BLaER1 treated with 17β-estradiol and CSF1 and Interleukin-3, amounts not matched to agents 10 nM and 100 nM (cell line): ENCODE results near the gene ABCC4.

Experiments
- H3K27ac ChIP-seq, 11 experiments: shearing (Covaris generic); formaldehyde crosslinking; 2 replicates each; pipeline ENCODE4 v1.8.1; 2022
- H3K27me3 ChIP-seq, 11 experiments: shearing (Covaris generic); formaldehyde crosslinking; 2 replicates each; pipeline ENCODE4 v1.8.1; 2022
- H3K36me3 ChIP-seq, 11 experiments: shearing (Covaris generic); formaldehyde crosslinking; 2 replicates each; pipeline ENCODE4 v1.8.1; 2022
- H3K4me1 ChIP-seq, 10 experiments: shearing (Covaris generic); formaldehyde crosslinking; 2 replicates each; pipeline ENCODE4 v1.8.1; 2022
- H3K4me2 ChIP-seq, 11 experiments: shearing (Covaris generic); formaldehyde crosslinking; 2 replicates each; pipeline ENCODE4 v1.8.1; 2022
- H3K4me3 ChIP-seq, 10 experiments: shearing (Covaris generic); formaldehyde crosslinking; 2 replicates each; pipeline ENCODE4 v1.8.1; 2022
- H3K9ac ChIP-seq, 11 experiments: shearing (Covaris generic); formaldehyde crosslinking; 2 replicates each; pipeline ENCODE4 v1.8.1; 2022
- H3K9me3 ChIP-seq, 11 experiments: shearing (Covaris generic); formaldehyde crosslinking; replicated peaks in 1 of 11; 2 replicates each; pipeline ENCODE4 v1.8.1; 2022
- H4K20me1 ChIP-seq, 11 experiments: shearing (Covaris generic); formaldehyde crosslinking; 2 replicates each; pipeline ENCODE4 v1.8.1; 2022
- Cebpa-rat ChIP-seq, 11 experiments: shearing (Covaris generic); IDR thresholded peaks; 2 replicates each; pipeline ENCODE4 v1.8.1; 2022

ABCC4 gene

DNA sequence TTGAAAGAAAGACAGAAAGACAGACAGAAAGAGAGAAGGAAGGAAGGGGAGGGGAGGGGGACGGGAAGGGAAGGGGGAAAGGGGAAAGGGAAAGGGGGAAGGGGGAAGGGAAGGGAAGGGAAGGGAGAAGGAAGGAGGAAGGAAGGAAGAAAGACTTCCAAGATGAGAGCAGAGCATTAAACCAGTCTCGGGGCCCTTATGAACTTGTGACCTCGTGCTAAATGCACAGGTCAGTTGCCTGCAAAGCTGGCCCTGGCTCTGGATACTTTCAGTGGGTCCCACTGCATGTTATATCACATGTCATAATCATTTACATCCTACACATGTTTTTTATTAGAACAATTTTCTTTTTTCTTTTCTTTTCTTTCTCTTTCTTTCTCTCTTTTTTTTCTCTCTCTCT lies 24.2 kb upstream of the ABCC4 start:
- Histone ChIP-seq H3K4me2 (no peak overlapping the region), H3K36me3 (no peaks in the 10 kb centered on the region), H3K9ac (no peak overlapping the region), H4K20me1 (no peaks in the 10 kb centered on the region), H3K4me1 (no peaks in the 10 kb centered on the region), H3K4me3 (no peak overlapping the region), H3K27ac (no peak overlapping the region), H3K27me3 (no peaks in the 10 kb centered on the region), H3K9me3 (no peaks in the 10 kb centered on the region)
- TF ChIP-seq Cebpa-rat (IDR thresholded peaks at IDR 0.05) = no peak

DNA sequence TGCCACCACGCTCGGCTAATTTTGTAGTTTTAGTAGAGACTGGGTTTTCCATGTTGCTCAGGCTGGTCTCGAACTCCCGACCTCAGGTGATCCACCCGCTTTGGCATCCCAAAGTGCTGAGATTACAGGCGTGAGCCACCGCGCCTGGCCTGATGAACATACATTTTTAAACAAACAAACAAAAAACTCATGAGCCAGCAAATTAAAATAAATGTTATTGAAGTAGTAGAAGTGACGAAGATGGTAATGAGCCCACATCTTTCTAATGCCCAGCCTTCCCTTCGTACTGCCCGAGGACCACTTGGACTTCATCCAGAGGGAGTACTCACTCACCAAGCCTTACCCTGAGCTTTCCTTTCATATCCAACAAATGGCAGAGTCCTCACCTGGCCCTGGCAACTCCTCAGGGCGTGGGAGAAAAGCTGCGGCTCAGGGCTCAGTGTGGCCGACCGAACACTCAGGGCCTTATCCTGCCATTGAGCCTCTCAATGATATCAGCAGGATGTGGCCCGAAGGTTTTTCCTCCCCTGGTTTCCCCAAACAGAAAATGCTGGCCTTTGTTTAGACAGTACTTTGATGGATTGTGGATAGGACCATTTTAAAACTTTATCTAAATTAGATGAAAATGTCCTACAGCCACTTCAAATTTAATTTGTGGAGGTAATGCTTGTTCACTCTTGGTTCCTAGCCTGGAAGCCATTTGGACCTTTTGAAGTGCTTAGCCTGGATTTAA lies 22.8 kb upstream of the ABCC4 start:
- no peak overlapping the region for H3K9ac ChIP-seq
- H3K4me1 ChIP-seq = no peaks in the 10 kb centered on the region
- H3K4me2 ChIP-seq = no peak overlapping the region
- H3K27ac ChIP-seq = no peak overlapping the region
- H3K9me3 ChIP-seq = no peaks in the 10 kb centered on the region
- H3K27me3 ChIP-seq = no peaks in the 10 kb centered on the region
- TF ChIP-seq Cebpa-rat (IDR thresholded peaks at IDR 0.05) = no peak
- H4K20me1 ChIP-seq = no peaks in the 10 kb centered on the region
- H3K36me3 ChIP-seq = no peaks in the 10 kb centered on the region
- H3K4me3 ChIP-seq = no peak overlapping the region

DNA sequence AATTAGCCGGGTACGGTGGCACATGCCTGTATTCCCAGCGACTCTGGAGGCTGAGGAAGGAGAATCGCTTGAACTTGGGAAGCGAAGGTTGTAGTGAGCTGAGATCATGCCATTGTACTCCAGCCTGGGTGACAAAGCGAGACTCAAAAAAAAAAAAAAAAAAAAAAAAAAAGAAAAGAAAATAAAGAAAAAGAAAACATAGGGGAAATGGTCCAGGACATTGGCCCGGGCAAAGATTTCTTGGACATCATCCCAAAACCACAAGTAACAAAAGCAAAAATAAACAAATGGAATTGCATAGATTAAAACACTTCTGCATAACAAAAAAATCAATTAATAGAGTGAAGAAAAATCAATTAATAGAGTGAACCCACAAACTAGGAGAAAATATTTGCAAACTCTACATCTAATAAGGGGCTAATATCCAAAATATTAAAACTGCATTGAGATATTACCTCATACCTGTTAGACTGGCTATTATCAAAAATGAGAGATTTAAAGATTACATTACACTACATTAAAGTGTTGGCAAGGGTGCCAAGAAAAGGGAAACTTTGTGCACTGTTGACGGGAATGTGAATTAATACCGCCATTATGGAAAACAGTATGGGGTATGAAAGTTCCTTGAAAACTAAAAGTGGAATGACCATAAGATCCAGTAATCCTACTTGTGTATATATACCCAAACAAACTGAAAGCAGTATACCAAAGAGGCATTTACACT lies 18.5 kb upstream of the ABCC4 start:
- Histone ChIP-seq H3K27me3 (no peaks in the 10 kb centered on the region), H3K4me3 (no peak overlapping the region), H4K20me1 (no peaks in the 10 kb centered on the region), H3K36me3 (no peaks in the 10 kb centered on the region), H3K4me2 (no peak overlapping the region), H3K9ac (no peak overlapping the region), H3K4me1 (no peaks in the 10 kb centered on the region), H3K9me3 (no peaks in the 10 kb centered on the region), H3K27ac (no peak overlapping the region)
- no peak for TF ChIP-seq Cebpa-rat (IDR thresholded peaks at IDR 0.05)

DNA sequence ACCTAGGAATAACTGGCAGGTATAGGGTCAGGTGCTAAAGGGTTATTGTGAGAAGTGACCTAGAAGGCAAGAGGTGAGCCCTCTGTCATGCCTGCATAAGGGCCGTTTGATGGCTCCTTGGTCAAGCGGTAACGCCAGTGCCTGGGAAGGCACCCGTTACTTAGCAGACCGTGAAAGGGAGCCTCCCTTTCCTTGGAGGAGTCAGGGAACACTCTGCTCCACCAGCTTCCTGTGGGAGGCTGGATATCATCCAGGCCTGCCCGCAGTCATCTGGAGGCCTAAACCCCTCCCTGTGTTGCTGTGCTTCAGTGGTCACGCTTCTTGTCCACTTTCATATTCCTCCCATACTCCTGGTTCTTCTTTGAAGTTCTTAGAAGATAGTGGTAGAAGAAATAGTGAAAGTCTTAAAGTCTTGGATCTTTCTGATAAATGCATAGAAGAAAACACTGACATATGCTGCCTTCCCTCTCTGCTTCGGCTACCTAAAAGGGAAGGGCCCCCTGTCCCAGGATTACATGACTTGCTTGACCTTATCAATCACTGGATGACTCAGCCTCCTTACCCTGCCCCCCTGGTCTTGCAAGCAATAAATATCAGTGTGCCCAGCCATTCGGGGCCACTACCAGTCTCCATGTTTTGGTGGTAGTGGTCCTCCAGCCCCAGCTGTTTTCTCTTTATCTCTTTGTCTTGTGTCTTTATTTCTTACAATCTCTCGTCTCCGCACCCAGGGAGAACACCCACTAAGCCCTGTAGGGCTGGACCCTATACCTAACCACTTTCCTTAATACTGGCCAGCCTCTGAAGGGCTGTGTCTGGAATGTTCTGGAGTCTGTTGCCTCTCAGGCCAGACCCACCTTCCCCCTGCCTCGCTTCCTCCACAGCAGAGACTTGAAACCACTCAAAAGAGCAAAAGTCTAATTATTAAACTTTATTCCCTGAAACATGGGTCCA lies 16.1 kb upstream of the ABCC4 start:
- no peak overlapping the region for H3K9ac ChIP-seq
- H4K20me1 ChIP-seq = no peaks in the 10 kb centered on the region
- H3K4me3 ChIP-seq = no peak overlapping the region
- H3K27me3 ChIP-seq = no peaks in the 10 kb centered on the region
- H3K4me2 ChIP-seq = no peak overlapping the region
- TF ChIP-seq Cebpa-rat (IDR thresholded peaks at IDR 0.05) = no peak
- no peaks in the 10 kb centered on the region for H3K36me3 ChIP-seq
- no peak overlapping the region for H3K27ac ChIP-seq
- H3K9me3 ChIP-seq = no peaks in the 10 kb centered on the region
- H3K4me1 ChIP-seq = no peaks in the 10 kb centered on the region

DNA sequence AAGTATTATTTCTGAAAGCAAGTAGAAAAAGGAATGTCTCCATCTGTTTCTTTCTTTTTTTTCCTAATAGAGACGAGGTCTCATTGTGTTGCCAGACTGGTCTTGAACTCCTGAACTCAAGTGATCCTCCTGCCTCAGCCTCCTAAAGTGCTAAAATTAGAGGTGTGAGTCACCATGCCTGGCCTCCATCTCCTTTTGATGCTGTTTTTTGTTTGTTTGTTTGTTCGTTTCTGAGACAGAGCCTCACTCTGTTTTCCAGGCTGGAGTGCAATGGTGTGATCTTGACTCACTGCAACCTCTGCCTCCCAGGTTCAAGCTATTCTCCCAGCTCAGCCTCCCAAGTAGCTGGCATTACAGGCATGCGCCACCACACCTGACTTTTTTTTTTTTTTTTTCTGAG lies 14.5 kb upstream of the ABCC4 start:
- no peak overlapping the region for H3K9ac ChIP-seq
- H3K4me2 ChIP-seq = no peak overlapping the region
- H3K27ac ChIP-seq = no peak overlapping the region
- no peak for TF ChIP-seq Cebpa-rat (IDR thresholded peaks at IDR 0.05)
- H4K20me1 ChIP-seq = no peaks in the 10 kb centered on the region
- H3K36me3 ChIP-seq = no peaks in the 10 kb centered on the region
- no peaks in the 10 kb centered on the region for H3K4me1 ChIP-seq
- no peak overlapping the region for H3K4me3 ChIP-seq
- H3K27me3 ChIP-seq = no peaks in the 10 kb centered on the region
- H3K9me3 ChIP-seq = no peaks in the 10 kb centered on the region

DNA sequence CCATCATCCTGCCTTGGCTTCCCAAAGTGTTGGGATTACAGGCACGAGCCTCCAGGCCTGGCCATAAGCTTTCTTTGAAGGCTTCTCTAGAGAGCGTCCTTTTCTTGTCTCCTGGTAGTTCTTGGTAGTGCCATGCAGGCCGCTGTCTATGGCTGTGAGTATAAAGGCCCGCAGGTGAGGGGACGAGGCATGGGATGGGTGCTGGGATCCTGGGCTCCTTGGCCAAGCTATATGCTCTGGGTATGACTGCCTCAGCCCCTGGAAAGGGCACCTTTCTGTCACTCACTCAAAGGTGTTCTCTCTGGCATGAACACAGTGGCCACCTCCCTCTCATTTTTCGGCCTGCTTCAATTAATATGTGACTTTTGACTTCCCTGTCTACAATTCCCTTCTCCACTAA lies 6.3 kb upstream of the ABCC4 start:
- Histone ChIP-seq H3K36me3 (no peaks in the 10 kb centered on the region), H3K4me3 (no peak overlapping the region), H4K20me1 (no peaks in the 10 kb centered on the region), H3K4me1 (peaks cover 0 to 7% (median 1%) of the 10 kb centered on the region in 10 experiments; a peak in 7 of 20 replicates), H3K27me3 (no peaks in the 10 kb centered on the region), H3K9ac (no peak overlapping the region), H3K27ac (no peak overlapping the region), H3K4me2 (no peak overlapping the region), H3K9me3 (peaks cover 0 to 10% (median 5%) of the 10 kb centered on the region in 11 experiments; a peak in 6 of 22 replicates)
- no peak for TF ChIP-seq Cebpa-rat (IDR thresholded peaks at IDR 0.05)

DNA sequence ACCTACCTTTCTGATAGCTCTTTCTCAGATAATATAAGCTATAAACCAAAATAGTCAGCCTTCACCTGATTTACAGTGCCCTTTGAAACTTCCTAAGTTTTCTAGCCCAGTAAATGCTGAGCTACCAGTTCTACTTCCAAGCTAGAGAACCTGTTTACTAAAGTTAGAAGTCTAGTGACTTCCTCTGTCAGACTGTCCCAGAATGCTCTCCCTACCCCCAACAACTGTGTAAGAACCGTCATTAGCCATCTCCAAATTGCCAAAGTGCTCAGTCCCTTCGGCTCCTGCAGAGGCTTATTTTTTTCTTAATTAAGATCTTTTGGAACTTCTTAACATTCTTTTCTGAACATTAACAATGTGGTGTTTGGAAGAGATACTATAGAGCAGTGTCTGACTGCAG lies 3.2 kb upstream of the ABCC4 start:
- H3K4me2 ChIP-seq = no peak overlapping the region
- peaks cover 0 to 12% (median 0%) of the 10 kb centered on the region in 11 experiments; a peak in 5 of 22 replicates for H4K20me1 ChIP-seq
- no peak for TF ChIP-seq Cebpa-rat (IDR thresholded peaks at IDR 0.05)
- H3K27me3 ChIP-seq = no peaks in the 10 kb centered on the region
- H3K4me3 ChIP-seq = no peak overlapping the region
- no peaks in the 10 kb centered on the region for H3K36me3 ChIP-seq
- no peak overlapping the region for H3K27ac ChIP-seq
- peaks cover 9 to 25% (median 19%) of the 10 kb centered on the region in 10 experiments; a peak in 19 of 20 replicates for H3K4me1 ChIP-seq
- peaks cover 0 to 10% (median 5%) of the 10 kb centered on the region in 11 experiments; a peak in 6 of 22 replicates for H3K9me3 ChIP-seq
- no peak overlapping the region for H3K9ac ChIP-seq

DNA sequence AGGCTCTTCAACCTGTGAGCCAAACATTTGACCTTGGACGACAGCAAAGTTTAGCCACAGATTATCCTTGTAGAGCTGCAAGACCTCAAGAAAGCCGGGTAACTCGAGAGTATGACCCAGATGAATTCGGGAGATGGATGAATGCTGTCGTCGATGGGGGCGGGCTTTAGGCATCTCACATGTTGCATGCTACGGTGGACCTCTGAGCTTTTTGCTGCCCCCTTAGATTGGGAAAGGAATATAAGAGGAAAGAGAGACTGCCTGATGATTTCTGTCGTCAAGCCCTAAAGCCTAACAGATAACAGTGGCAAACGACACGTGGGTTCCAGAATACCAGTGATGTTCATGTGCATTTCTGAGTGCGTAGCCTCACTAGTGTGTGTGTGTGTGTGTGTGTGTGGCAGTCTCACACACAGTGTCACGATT lies 730 bp upstream of the ABCC4 start:
- H3K4me3 ChIP-seq = peak overlapping the region; percentile 73 to 95 (median 90)
- H3K4me1 ChIP-seq = peaks cover 9 to 40% (median 30%) of the 10 kb centered on the region in 10 experiments; a peak in 19 of 20 replicates
- H3K9ac ChIP-seq = peak overlapping the region; percentile 77 to 96 (median 88); a peak in 21 of 22 replicates
- peaks cover 0 to 8% (median 5%) of the 10 kb centered on the region in 11 experiments; a peak in 6 of 22 replicates for H3K9me3 ChIP-seq
- H3K36me3 ChIP-seq = no peaks in the 10 kb centered on the region
- no peaks in the 10 kb centered on the region for H3K27me3 ChIP-seq
- peaks cover 0 to 36% (median 20%) of the 10 kb centered on the region in 11 experiments; a peak in 12 of 22 replicates for H4K20me1 ChIP-seq
- peak overlapping the region in 10 of 11 experiments; percentile 60 to 91 (median 87); a peak in 20 of 22 replicates for H3K27ac ChIP-seq
- H3K4me2 ChIP-seq = peak overlapping the region; percentile 68 to 96 (median 91)
- no peak for TF ChIP-seq Cebpa-rat (IDR thresholded peaks at IDR 0.05)
